ENCODE measurements around the gene STK32C.
"Not testable (repeated sequence)": the region's sequence is repeated elsewhere in the genome, so short reads cannot be mapped to it uniquely, and the experiment has no call there.

STK32C gene

DNA sequence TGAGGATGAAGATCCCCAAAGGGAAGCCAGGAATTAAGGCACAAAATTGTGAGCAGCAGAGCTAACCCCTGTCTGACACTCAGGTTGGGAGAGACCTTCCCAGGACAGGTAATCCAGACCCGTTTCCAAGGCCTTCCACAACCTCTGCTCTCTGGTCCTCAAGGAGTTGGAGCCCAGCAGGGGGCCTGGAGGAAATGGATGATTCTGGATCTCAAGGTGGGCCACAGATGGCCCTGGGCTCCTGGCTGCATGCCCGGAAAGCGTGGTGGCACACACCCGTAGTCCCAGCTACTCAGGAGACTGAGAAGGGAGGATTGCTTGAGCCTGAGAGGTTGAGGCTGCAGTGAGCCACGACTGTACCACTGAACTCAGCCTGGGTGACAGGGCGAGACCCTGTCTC is 78.7 kb downstream of the STK32C start:
- no peaks in the 10 kb centered on the region for H3K27me3 Mint-ChIP-seq
- H3K9me3 Mint-ChIP-seq, result no peaks in the 10 kb centered on the region
- H3K36me3 Mint-ChIP-seq (ENCODE audit: low read depth), result no peaks in the 10 kb centered on the region
- no peak overlapping the region for H3K27ac Mint-ChIP-seq
- H3K4me1 Mint-ChIP-seq (ENCODE audit: low read depth), result peaks cover 39% of the 10 kb centered on the region
- no peak overlapping the region for H3K4me3 Mint-ChIP-seq

DNA sequence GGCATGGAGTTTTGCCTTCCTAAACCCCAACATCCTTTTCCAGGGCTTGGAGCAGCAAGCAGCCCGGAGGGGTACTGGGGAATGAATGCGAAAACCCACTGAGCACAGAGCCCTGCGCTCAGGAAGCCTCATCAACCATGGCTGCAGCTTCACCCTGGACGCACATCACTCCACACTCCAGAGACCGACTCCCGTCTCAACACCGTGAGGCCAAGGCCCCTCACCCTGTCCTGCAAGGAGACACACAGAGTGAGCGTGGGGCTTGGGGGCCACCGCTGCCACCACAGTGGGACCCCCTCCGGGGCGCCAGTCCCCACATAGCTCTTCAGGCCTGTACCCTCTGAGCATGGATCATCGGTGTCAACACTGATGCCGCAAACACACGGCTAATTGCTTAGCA is 79.1 kb downstream of the STK32C start:
- H3K9me3 Mint-ChIP-seq, result no peaks in the 10 kb centered on the region
- H3K27me3 Mint-ChIP-seq, result no peaks in the 10 kb centered on the region
- no peak overlapping the region for H3K4me3 Mint-ChIP-seq
- H3K27ac Mint-ChIP-seq, result no peak overlapping the region
- no peaks in the 10 kb centered on the region for H3K36me3 Mint-ChIP-seq (ENCODE audit: low read depth)
- H3K4me1 Mint-ChIP-seq (ENCODE audit: low read depth), result peaks cover 39% of the 10 kb centered on the region

DNA sequence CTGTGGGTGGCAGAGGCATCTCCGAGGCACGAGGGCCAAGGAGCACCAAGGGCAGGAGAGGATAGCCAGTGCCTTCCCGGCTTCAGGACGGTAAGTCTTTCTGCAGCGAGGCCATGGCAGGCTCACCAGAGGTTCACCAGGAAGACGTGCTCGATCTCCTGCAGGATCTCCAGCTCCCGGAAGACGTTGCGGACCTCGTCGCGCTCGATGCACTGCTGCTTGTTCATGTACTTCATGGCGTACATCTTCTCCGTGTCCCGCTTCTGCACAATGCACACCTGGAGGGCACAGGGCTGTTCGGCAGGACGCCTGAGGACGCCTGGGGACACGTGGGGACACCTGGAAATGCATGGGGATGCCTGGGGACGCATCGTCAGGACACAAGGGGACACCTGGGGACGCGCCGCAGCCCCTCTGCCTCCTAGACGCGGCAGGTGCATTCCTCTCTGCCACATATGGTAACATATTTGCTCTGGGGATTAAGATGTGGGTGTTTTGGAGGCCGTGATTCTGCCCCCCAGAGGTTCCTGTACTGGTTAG is 79.8 kb downstream of the STK32C start:
- H3K9me3 Mint-ChIP-seq, result no peaks in the 10 kb centered on the region
- no peaks in the 10 kb centered on the region for H3K36me3 Mint-ChIP-seq (ENCODE audit: low read depth)
- H3K4me1 Mint-ChIP-seq (ENCODE audit: low read depth), result peaks cover 38% of the 10 kb centered on the region
- H3K4me3 Mint-ChIP-seq, result no peak overlapping the region
- H3K27me3 Mint-ChIP-seq, result no peaks in the 10 kb centered on the region
- no peak overlapping the region for H3K27ac Mint-ChIP-seq

DNA sequence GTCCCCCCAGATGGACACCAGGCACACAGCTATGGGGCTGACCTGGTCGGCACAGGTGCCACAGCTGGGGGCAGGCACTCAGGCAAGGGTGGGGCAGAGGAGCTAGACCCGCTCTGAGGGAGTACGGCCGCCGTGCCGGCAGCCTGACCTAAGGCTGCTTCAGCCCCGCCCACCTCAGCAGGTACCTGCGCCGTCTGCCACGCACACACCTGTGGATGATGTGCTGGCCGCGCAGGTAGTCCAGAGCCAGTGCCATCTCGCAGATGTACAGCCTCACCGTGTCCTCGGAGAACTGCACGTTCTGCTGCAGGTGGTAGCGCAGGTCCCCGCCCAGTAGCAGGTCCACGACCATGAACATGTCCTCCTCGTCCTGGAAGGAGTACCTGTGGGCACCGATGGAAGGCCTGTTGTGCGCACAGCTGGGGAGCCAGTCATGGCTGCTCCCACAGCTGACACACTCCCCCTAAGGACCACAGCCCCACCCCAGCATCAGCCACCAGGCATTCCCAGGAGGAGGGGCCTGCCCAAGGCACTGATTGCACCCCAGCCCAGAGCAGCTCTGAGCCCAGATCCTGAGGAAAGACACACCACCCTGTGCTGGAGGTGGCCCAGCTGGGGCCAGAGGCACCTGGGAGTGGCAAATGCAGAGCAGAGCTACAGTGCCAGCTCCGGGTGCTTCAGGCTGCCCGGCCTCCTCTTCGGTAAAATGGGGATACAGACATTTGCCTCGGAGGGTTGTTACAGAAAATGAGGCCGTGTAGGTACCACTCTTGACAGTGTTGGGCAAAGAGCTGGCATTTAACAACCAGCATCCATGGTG is 81.0 kb downstream of the STK32C start:
- Mint-ChIP-seq H3K9me3 (no peaks in the 10 kb centered on the region), H3K4me3 (no peak overlapping the region), H3K36me3 (ENCODE audit: low read depth) (no peaks in the 10 kb centered on the region), H3K27me3 (no peaks in the 10 kb centered on the region), H3K4me1 (ENCODE audit: low read depth) (peaks cover 27% of the 10 kb centered on the region), H3K27ac (no peak overlapping the region)

DNA sequence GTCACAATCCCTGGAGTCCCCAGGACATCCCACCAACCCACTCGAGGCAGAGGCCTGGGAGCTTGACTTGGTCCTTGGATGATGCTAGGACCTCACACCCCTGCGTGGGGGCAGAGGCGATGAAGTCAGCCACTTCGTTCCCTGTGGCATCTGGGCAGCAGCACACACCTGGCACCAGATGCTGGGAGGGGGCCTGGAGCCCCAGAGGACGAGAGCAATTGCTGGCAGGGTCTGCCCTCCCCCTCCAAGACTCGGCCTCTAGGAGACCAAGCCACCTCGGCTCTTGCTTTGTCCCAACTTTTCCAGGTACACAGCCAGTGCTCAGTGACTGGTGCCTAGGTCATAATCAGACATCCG is 81.9 kb downstream of the STK32C start:
- no peaks in the 10 kb centered on the region for H3K9me3 Mint-ChIP-seq
- no peak overlapping the region for H3K27ac Mint-ChIP-seq
- peaks cover 17% of the 10 kb centered on the region for H3K4me1 Mint-ChIP-seq (ENCODE audit: low read depth)
- H3K36me3 Mint-ChIP-seq (ENCODE audit: low read depth), result no peaks in the 10 kb centered on the region
- no peak overlapping the region for H3K4me3 Mint-ChIP-seq
- H3K27me3 Mint-ChIP-seq, result no peaks in the 10 kb centered on the region

DNA sequence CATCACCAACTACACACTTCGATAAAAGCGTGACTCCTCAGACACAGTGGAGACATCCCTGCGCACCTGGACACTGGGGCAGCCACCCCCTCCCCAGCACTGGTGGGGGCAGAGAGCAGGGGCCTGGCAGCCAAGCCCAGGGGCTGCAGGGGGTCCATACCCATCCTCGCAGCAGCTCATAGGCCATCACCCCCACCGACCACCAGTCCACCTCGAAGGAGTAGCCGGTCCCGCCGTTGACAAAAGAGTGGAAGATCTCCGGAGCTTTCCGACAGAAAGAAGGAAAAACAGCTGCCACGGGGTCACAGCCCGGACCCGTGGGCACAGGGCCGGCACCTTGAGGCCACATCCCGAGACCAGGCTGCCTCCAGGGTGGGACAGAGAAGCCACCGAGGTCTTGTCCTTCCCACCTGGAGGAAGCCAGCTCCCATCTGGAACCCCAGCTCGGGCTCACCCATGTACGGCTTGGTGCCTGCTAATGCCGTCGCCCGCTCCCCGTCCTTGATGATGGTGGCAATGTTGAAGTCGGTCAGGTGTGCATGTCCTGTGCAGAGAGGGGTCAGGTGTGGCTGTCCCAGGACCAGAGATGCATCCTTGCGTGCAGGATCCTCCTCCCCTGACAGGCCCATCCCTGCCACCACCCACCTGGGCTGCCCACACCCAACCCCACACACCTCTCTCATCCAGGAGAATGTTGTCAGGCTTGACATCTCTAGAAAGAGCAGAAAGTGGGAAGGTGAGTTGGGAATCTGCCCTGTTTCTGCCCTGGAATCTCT is 82.5 kb downstream of the STK32C start:
- no peak overlapping the region for H3K4me3 Mint-ChIP-seq
- H3K36me3 Mint-ChIP-seq (ENCODE audit: low read depth), result no peaks in the 10 kb centered on the region
- H3K27me3 Mint-ChIP-seq, result no peaks in the 10 kb centered on the region
- peaks cover 14% of the 10 kb centered on the region for H3K4me1 Mint-ChIP-seq (ENCODE audit: low read depth)
- H3K27ac Mint-ChIP-seq, result no peak overlapping the region
- H3K9me3 Mint-ChIP-seq, result no peaks in the 10 kb centered on the region

DNA sequence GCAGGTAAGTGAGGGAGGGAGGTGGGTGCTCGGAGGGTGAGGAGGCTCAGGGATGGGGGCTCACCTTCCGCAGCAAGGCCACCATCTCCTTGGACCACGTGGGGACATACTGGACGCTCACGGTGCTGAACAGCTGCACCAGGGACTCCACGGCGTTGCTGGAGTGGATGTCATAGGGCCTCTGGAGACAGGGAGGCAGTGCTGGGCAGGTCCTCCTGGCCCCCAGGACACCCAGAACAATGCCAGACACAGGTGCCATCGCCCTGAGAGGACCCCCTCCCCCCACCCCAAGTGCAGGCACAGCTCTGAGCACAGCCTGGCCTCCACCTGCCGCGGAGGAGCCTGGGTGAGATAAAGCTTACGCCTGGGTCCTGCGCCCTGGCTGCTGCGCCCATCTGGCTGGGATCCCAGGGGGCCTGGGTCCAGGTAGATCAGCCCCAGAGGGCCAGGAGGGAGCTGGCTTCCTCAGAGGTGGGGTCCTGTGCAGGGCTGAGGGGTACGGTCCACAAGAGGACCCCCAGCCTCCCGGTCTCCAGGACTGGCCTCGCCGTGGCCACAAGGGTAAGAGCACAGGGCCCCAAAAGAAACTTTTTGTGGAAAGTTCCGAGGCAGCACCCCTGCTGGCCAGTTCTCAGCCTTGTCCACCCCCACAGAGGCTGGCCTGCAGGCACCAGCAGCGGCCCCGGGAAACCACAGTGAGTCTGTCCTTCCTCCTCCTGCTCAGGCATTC is 83.2 kb downstream of the STK32C start:
- H3K4me1 Mint-ChIP-seq (ENCODE audit: low read depth), result peaks cover 7% of the 10 kb centered on the region
- no peak overlapping the region for H3K27ac Mint-ChIP-seq
- no peaks in the 10 kb centered on the region for H3K36me3 Mint-ChIP-seq (ENCODE audit: low read depth)
- no peaks in the 10 kb centered on the region for H3K27me3 Mint-ChIP-seq
- H3K9me3 Mint-ChIP-seq, result no peaks in the 10 kb centered on the region
- H3K4me3 Mint-ChIP-seq, result no peak overlapping the region

DNA sequence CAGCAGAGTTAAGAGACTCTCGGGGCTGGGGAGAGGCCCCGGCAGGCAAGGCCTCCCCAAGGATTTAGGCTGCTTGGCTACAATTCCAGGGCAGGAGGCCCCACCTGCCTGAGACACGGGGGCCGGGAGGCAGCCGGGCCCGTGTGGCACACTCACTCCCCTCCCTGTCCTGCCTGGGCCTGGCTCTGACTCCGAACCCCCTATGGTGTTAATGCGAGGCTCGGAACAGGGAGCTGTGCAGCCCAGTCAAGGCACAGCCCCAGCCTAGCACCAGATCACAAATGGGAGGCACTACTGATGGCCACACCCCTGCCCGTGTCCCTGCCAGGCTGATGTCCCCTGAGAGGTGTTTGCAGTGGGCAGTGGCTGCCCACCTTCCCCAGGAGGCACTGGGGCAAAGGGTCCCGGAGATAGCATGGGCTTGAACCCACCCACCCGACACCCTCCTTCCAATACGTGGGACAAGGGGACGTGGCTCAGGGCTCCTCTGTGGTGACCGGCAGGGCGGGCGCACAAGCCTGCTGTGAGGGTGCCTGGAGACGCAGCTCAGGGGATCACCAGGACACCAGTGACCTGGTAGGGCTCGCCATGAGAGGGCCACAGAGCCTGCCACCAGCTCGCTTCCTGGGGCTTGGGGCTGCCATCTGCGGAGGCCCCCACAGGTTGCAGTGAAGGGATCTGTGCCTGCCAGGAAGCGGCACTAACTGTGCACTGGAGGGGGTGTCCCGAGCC is 84.0 kb downstream of the STK32C start:
- no peaks in the 10 kb centered on the region for H3K27me3 Mint-ChIP-seq
- peaks cover under 1% of the 10 kb centered on the region for H3K36me3 Mint-ChIP-seq (ENCODE audit: low read depth)
- no peak overlapping the region for H3K27ac Mint-ChIP-seq
- H3K4me1 Mint-ChIP-seq (ENCODE audit: low read depth), result peaks cover under 1% of the 10 kb centered on the region
- no peak overlapping the region for H3K4me3 Mint-ChIP-seq
- peaks cover under 1% of the 10 kb centered on the region for H3K9me3 Mint-ChIP-seq

DNA sequence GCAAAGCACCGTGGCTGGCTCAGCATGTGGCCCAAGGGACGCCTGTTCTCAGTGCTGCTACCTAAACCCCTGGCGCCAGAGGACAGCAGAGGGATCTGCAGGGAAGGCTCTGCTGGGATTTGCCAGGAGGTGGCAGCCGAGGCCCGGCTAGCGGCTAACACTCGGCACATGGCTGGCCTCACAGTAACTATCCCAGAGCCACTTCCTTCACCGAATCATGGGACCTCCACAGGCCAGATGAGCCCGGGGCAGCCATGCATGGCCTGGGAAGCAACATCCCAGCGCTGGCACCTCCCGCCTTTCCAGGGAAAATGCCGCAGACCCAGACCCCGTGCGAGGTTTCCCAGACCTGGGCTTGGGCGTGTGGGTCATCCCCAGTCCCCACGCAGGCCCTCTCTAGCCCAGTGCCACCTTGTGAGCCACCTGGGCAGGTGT is 84.6 kb downstream of the STK32C start:
- Mint-ChIP-seq H3K4me3 (no peak overlapping the region), H3K36me3 (ENCODE audit: low read depth) (peaks cover 6% of the 10 kb centered on the region), H3K27ac (no peak overlapping the region), H3K9me3 (peaks cover 4% of the 10 kb centered on the region), H3K4me1 (ENCODE audit: low read depth) (no peaks in the 10 kb centered on the region), H3K27me3 (no peaks in the 10 kb centered on the region)

DNA sequence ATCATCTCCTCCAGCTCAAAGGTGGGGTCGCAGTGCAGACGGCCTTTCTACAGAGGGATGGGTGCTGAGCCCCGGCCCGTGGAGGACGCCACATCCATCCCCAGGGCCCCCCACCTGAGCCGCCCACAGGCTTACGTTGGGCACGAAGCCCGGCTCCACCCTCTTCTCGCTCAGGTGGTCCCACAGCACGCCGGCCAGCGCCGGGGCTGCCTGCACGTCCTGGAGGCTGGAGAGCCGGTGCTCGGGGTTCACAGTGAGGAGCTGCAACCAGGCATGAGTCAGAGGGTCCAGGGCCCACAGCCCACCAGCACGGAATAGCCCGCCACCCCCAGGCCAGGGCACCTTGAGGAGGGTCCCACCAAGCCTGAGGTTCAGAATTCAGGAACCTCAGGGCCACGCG is 85.0 kb downstream of the STK32C start:
- Mint-ChIP-seq H3K4me1 (ENCODE audit: low read depth) (no peaks in the 10 kb centered on the region), H3K36me3 (ENCODE audit: low read depth) (peaks cover 7% of the 10 kb centered on the region), H3K27ac (no peak overlapping the region), H3K9me3 (peaks cover 4% of the 10 kb centered on the region), H3K4me3 (no peak overlapping the region), H3K27me3 (no peaks in the 10 kb centered on the region)

DNA sequence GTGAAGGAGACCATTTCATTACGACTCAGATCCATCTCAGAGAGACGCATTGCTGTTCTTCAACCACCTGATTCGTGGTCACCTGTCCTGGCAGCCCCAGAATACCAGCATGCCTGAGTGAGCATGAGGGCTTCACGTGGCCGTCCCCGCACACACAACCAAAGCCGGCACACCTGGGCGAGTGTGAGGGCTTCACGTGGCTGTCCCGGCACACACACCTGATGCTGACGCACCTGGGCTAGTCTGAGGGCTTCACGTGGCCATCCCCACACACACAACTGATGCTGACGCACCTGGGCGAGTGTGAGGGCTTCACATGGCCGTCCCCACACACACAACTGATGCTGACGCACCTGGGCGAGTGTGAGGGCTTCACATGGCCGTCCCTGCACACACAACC is 86.8 kb downstream of the STK32C start:
- H3K27me3 Mint-ChIP-seq; H3K4me3 Mint-ChIP-seq; H3K4me1 Mint-ChIP-seq (ENCODE audit: low read depth); H3K9me3 Mint-ChIP-seq; H3K27ac Mint-ChIP-seq: not testable (repeated sequence)
- H3K36me3 Mint-ChIP-seq (ENCODE audit: low read depth), result peaks cover 23% of the 10 kb centered on the region

DNA sequence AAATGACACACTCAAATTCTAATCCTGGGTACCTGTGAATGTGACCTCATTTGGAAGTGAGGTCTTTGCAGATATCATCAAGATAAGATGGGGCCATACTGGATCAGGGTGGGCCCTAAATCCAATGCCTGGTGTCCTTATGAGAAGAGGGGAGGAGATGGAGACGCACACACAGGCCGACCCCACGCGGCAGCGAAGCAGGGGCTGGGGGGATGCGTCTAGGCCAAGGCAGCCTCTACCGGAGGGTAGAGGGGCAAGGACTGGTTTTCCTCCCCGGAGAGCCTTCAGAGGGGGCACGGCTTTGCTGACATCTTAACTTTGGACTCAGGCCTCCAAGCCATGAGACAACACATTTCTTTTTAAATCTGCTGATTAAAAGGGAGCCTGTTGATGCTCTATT is 87.7 kb downstream of the STK32C start:
- Mint-ChIP-seq H3K27me3 (no peaks in the 10 kb centered on the region), H3K27ac (no peak overlapping the region), H3K4me3 (no peak overlapping the region), H3K36me3 (ENCODE audit: low read depth) (peaks cover 29% of the 10 kb centered on the region), H3K4me1 (ENCODE audit: low read depth) (no peaks in the 10 kb centered on the region), H3K9me3 (peaks cover 10% of the 10 kb centered on the region)

DNA sequence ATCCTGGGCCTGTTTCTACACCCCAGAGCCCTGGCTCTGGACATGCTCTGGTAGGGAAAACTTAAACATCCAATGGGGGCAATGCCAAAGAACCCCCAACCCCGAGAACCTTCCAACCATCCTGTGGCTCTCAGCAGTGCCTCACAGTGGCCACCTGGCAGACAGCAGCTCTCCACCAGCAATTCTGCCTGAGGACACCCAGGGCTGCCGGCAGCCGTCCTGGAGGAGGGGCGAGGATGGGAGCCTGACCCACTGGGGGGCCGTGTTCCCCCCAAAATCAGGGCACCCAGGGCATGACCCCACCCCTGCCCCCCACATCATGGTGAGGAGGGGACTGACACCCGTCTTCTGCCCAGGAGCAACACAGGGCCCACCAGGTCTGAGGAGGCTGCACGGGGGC is 88.3 kb downstream of the STK32C start:
- no peak overlapping the region for H3K27ac Mint-ChIP-seq
- no peak overlapping the region for H3K4me3 Mint-ChIP-seq
- H3K27me3 Mint-ChIP-seq, result no peaks in the 10 kb centered on the region
- H3K4me1 Mint-ChIP-seq (ENCODE audit: low read depth), result no peaks in the 10 kb centered on the region
- H3K36me3 Mint-ChIP-seq (ENCODE audit: low read depth), result peaks cover 35% of the 10 kb centered on the region
- peaks cover 12% of the 10 kb centered on the region for H3K9me3 Mint-ChIP-seq

DNA sequence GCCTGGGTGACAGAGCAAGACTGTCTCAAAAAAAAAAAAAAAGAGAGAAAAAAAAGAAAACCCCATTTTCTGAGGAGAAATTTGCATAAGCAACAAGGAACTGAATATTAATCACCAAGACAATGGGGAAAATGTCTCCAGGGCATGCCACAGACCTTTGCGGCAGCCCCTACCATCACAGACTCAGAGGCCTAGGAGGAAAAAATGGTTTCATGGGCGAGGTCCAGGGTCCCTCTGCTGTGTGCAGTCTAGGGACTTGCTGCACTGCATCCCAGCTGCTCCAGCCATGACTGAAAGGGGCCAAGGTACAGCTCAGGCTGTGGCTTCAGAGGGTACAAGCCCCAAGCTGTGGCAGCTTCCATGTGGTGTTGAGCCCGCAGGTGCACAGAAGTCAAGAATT is 91.3 kb downstream of the STK32C start:
- not testable (repeated sequence) for H3K27me3 Mint-ChIP-seq; H3K4me3 Mint-ChIP-seq; H3K4me1 Mint-ChIP-seq (ENCODE audit: low read depth); H3K27ac Mint-ChIP-seq
- H3K36me3 Mint-ChIP-seq (ENCODE audit: low read depth), result peaks cover 58% of the 10 kb centered on the region
- H3K9me3 Mint-ChIP-seq, result peaks cover 22% of the 10 kb centered on the region
